ENCODE results near the gene CA5A.

Gene CA5A

DNA sequence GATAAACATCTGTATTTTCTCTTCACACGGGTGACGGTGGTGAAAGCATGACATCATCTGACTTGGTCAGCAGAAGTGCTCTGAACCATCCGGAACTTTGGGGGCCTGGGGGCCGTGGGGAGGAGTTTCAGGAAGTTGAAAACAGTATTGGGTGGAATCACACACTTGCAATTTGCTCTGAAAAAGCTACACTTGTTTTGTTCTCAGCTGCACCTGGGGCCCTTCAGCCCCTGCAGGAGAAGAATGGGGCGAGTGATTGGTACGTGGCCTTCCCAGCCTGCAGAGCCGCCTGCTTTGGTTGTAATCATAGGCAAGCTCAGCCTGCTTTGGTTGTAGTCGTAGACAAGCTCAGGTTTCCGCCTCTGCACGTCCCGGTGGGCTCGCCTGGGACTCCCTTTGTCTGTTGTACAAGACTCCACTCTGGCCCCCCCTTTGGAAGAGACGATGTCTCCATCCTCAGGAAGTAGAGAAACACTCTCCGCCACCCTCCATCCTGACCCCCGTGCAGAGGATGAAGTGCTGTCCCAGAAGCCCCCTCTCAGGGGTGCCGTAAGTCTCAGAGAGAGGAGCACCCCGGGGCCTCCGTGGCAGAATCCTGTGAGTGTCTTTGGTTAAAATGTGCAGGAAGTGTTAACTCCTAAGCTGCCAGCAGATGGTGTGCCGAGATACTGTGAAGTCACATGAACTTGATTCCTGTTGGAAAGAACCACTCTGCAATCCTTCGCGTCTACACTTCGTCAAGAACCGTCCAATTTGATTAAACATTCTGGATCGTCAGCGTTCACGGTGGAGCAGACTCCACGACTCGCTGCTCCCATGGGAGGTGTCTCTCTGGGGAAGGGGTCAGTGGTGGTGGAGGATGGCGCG is 20.3 kb upstream of the CA5A start:
- Histone ChIP-seq H3K9ac (ENCODE audit: low read depth in 1 of 2, low read length in 2 of 2) (peak overlapping the region; percentile 48 to 59), H3K27ac (ENCODE audit: low read depth, low read length) (peak overlapping the region; percentile 34), H3K36me3 (ENCODE audit: control insufficient read depth in 1 of 2, insufficient read depth in 2 of 2, low read length in 2 of 2) (peaks cover 0 to 12% of the 10 kb centered on the region in 2 donors), H3K9me3 (ENCODE audit: control insufficient read depth in 1 of 2, low read length in 2 of 2) (no peaks in the 10 kb centered on the region), H3K4me1 (ENCODE audit: control insufficient read depth in 1 of 2, insufficient read depth in 2 of 2, low read length in 2 of 2) (peaks cover 21 to 39% of the 10 kb centered on the region in 2 donors), H3K27me3 (ENCODE audit: control insufficient read depth in 1 of 2, insufficient read depth in 2 of 2, low read length in 2 of 2) (no peaks in the 10 kb centered on the region), H3K4me3 (ENCODE audit: low read depth in 1 of 2, low read length in 2 of 2) (peak overlapping the region; percentile 23 to 26)

DNA sequence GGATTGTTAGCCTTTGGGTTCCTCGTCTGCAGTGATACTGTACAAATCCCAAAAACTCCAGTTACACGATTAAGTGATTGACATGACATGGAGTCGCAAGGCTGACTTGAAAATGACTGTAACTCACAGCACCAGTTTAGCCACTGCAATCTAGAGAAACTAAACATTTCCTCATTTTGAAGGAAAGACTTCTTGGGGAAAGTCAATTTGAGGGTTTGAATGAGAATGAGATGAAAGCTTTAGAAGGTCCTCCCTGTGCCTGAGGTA is 19.7 kb upstream of the CA5A start:
- Histone ChIP-seq H3K4me3 (ENCODE audit: low read depth in 1 of 2, low read length in 2 of 2) (peak overlapping the region in 1 of 2 donors; percentile 18), H3K9me3 (ENCODE audit: control insufficient read depth in 1 of 2, low read length in 2 of 2) (no peaks in the 10 kb centered on the region), H3K36me3 (ENCODE audit: control insufficient read depth in 1 of 2, insufficient read depth in 2 of 2, low read length in 2 of 2) (peaks cover 0 to 12% of the 10 kb centered on the region in 2 donors), H3K27ac (ENCODE audit: low read depth, low read length) (peak overlapping the region; percentile 49), H3K4me1 (ENCODE audit: control insufficient read depth in 1 of 2, insufficient read depth in 2 of 2, low read length in 2 of 2) (peaks cover 21 to 39% of the 10 kb centered on the region in 2 donors), H3K9ac (ENCODE audit: low read depth in 1 of 2, low read length in 2 of 2) (peak overlapping the region; percentile 48 to 59), H3K27me3 (ENCODE audit: control insufficient read depth in 1 of 2, insufficient read depth in 2 of 2, low read length in 2 of 2) (no peaks in the 10 kb centered on the region)

DNA sequence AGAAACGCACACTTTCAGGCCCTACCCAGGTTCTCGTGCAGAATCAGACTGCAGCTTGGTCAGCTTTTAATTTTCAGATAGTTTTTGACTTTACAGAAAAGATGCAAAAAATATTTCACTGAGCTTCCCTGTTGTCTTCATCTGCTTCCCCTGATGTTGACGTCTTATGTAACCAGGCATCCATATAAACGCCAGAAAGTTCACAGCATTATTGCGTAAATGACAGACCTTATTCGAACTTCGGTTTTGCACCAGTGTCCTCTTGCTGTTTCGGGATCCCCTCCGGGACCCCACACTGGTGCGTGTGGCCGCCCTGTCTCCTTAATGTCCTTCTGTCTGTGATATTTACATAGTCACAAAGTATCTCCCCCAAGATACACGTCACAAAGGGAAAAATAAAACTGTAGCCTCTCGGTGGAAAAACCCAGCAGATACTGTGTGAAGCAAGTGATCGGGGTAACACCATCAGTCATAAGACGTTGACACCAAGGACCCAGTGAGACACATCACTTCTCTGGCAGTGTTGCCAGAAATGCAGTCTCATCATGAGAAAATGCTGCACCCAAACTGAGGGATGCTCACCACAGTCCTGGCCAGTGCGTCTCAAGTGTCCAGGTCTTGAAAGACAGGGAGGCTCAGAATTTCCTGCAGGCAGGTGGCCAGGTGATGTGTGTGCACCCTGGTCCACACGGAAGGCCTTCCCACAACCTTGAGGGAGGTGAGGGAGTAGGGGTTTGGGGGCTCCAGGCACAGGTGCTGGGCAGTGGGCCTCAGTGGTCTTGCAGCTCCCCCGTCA is 19.2 kb upstream of the CA5A start:
- Histone ChIP-seq H3K9ac (ENCODE audit: low read depth in 1 of 2, low read length in 2 of 2) (peak overlapping the region; percentile 48 to 59), H3K4me1 (ENCODE audit: control insufficient read depth in 1 of 2, insufficient read depth in 2 of 2, low read length in 2 of 2) (peaks cover 21 to 39% of the 10 kb centered on the region in 2 donors), H3K27me3 (ENCODE audit: control insufficient read depth in 1 of 2, insufficient read depth in 2 of 2, low read length in 2 of 2) (no peaks in the 10 kb centered on the region), H3K4me3 (ENCODE audit: low read depth in 1 of 2, low read length in 2 of 2) (peak overlapping the region in 1 of 2 donors; percentile 18), H3K9me3 (ENCODE audit: control insufficient read depth in 1 of 2, low read length in 2 of 2) (no peaks in the 10 kb centered on the region), H3K36me3 (ENCODE audit: control insufficient read depth in 1 of 2, insufficient read depth in 2 of 2, low read length in 2 of 2) (peaks cover 0 to 12% of the 10 kb centered on the region in 2 donors), H3K27ac (ENCODE audit: low read depth, low read length) (peak overlapping the region; percentile 49)

GRCh38 chr16:87954826-87955225 is 18.5 kb upstream of the CA5A start:
- no peaks in the 10 kb centered on the region for H3K27me3 ChIP-seq (ENCODE audit: control insufficient read depth in 1 of 2, insufficient read depth in 2 of 2, low read length in 2 of 2)
- peak overlapping the region; percentile 26 for H3K27ac ChIP-seq (ENCODE audit: low read depth, low read length)
- peak overlapping the region in 1 of 2 donors; percentile 5 for H3K4me3 ChIP-seq (ENCODE audit: low read depth in 1 of 2, low read length in 2 of 2)
- H3K36me3 ChIP-seq (ENCODE audit: control insufficient read depth in 1 of 2, insufficient read depth in 2 of 2, low read length in 2 of 2) = peaks cover 0 to 12% of the 10 kb centered on the region in 2 donors
- peak overlapping the region in 1 of 2 donors; percentile 59 for H3K9ac ChIP-seq (ENCODE audit: low read depth in 1 of 2, low read length in 2 of 2)
- H3K9me3 ChIP-seq (ENCODE audit: control insufficient read depth in 1 of 2, low read length in 2 of 2) = no peaks in the 10 kb centered on the region
- peaks cover 21 to 39% of the 10 kb centered on the region in 2 donors for H3K4me1 ChIP-seq (ENCODE audit: control insufficient read depth in 1 of 2, insufficient read depth in 2 of 2, low read length in 2 of 2)

DNA sequence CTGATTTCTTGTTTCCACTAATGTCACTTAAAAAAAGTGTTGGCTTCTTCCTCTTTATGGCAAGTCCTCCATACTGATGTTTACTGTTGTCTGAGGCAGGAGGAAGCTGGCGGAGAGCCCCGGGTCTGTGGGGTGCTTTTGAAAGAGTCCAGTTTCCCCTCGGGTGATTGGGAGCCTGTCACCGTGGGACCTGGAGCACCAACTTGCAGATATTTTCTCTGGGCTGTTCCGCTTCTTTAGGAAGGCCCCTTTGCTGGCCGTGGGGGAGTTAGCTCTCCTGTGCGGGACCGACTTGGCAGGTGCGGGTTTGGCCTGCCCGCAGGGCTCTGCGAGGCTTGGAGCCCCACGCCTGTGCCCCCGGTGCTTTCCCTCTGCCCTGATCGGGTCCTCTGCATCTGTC is 18.0 kb upstream of the CA5A start:
- Histone ChIP-seq H3K27me3 (ENCODE audit: control insufficient read depth in 1 of 2, insufficient read depth in 2 of 2, low read length in 2 of 2) (no peaks in the 10 kb centered on the region), H3K9me3 (ENCODE audit: control insufficient read depth in 1 of 2, low read length in 2 of 2) (no peaks in the 10 kb centered on the region), H3K27ac (ENCODE audit: low read depth, low read length) (peak overlapping the region; percentile 26), H3K4me3 (ENCODE audit: low read depth in 1 of 2, low read length in 2 of 2) (peak overlapping the region in 1 of 2 donors; percentile 5), H3K36me3 (ENCODE audit: control insufficient read depth in 1 of 2, insufficient read depth in 2 of 2, low read length in 2 of 2) (peaks cover 0 to 12% of the 10 kb centered on the region in 2 donors), H3K9ac (ENCODE audit: low read depth in 1 of 2, low read length in 2 of 2) (peak overlapping the region in 1 of 2 donors; percentile 59), H3K4me1 (ENCODE audit: control insufficient read depth in 1 of 2, insufficient read depth in 2 of 2, low read length in 2 of 2) (peaks cover 21 to 42% of the 10 kb centered on the region in 2 donors)

DNA sequence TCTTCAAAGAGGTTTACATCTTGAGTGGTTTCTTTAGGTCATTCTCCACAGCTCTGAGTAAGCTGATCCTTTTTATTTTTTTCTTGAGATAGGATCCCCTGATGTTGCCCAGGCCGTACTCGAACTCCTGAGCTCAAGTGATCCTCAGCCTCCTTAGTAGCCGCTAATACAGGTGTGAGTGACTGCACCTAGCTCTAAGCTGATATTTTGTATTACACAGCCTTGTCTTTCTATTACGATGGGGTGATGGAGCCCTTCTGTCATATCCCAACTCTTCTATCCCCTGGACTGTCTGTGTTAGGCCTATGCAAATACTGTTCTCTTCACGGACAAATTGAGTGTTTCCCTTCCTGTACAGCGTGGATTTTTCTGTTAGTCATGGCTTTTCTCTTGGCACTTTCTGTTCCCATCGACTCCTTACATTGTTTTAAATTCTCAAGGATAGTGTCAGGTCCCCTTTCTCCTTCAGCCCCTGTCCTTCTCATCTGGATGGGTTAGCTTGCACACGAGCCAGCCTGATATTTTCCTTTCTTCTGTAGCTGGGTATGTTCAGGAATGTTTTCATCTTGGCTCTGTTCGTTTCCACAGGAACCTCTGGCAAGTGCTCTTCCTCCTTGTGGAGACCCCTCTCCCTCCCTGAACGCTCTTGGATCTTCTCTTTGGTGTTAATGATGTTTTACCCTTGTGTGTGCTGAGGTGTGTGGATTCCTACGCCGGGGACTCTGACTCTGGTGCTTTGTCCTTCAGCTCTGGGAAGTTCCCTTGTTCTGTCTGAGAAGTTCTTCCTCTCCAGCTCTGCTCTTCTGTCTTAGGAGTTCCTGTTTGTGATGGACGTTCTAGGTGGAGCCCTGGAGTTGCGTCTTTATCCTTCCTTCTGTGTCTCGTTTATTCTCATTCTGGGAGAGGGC is 17.2 kb upstream of the CA5A start:
- Histone ChIP-seq H3K27ac (ENCODE audit: low read depth, low read length) (peak overlapping the region; percentile 26), H3K9ac (ENCODE audit: low read depth in 1 of 2, low read length in 2 of 2) (peak overlapping the region in 1 of 2 donors; percentile 59), H3K9me3 (ENCODE audit: control insufficient read depth in 1 of 2, low read length in 2 of 2) (no peaks in the 10 kb centered on the region), H3K4me3 (ENCODE audit: low read depth in 1 of 2, low read length in 2 of 2) (no peak overlapping the region), H3K36me3 (ENCODE audit: control insufficient read depth in 1 of 2, insufficient read depth in 2 of 2, low read length in 2 of 2) (peaks cover 0 to 12% of the 10 kb centered on the region in 2 donors), H3K4me1 (ENCODE audit: control insufficient read depth in 1 of 2, insufficient read depth in 2 of 2, low read length in 2 of 2) (peaks cover 27 to 50% of the 10 kb centered on the region in 2 donors), H3K27me3 (ENCODE audit: control insufficient read depth in 1 of 2, insufficient read depth in 2 of 2, low read length in 2 of 2) (no peaks in the 10 kb centered on the region)

GRCh38 chr16:87952751-87953150 is 16.4 kb upstream of the CA5A start:
- Histone ChIP-seq H3K4me3 (ENCODE audit: low read depth in 1 of 2, low read length in 2 of 2) (peak overlapping the region in 1 of 2 donors; percentile 84), H3K27me3 (ENCODE audit: control insufficient read depth in 1 of 2, insufficient read depth in 2 of 2, low read length in 2 of 2) (no peaks in the 10 kb centered on the region), H3K9me3 (ENCODE audit: control insufficient read depth in 1 of 2, low read length in 2 of 2) (no peaks in the 10 kb centered on the region), H3K9ac (ENCODE audit: low read depth in 1 of 2, low read length in 2 of 2) (peak overlapping the region in 1 of 2 donors; percentile 98), H3K27ac (ENCODE audit: low read depth, low read length) (no peak overlapping the region), H3K36me3 (ENCODE audit: control insufficient read depth in 1 of 2, insufficient read depth in 2 of 2, low read length in 2 of 2) (peaks cover 0 to 12% of the 10 kb centered on the region in 2 donors), H3K4me1 (ENCODE audit: control insufficient read depth in 1 of 2, insufficient read depth in 2 of 2, low read length in 2 of 2) (peaks cover 33 to 57% of the 10 kb centered on the region in 2 donors)

- H3K9me3 ChIP-seq (ENCODE audit: control insufficient read depth in 1 of 2, low read length in 2 of 2) = no peaks in the 10 kb centered on the region
- H3K36me3 ChIP-seq (ENCODE audit: control insufficient read depth in 1 of 2, insufficient read depth in 2 of 2, low read length in 2 of 2) = peaks cover 0 to 8% of the 10 kb centered on the region in 2 donors
- no peaks in the 10 kb centered on the region for H3K27me3 ChIP-seq (ENCODE audit: control insufficient read depth in 1 of 2, insufficient read depth in 2 of 2, low read length in 2 of 2)
- H3K4me1 ChIP-seq (ENCODE audit: control insufficient read depth in 1 of 2, insufficient read depth in 2 of 2, low read length in 2 of 2) = peaks cover 36 to 57% of the 10 kb centered on the region in 2 donors
- peak overlapping the region; percentile 93 to 98 for H3K9ac ChIP-seq (ENCODE audit: low read depth in 1 of 2, low read length in 2 of 2)
- H3K4me3 ChIP-seq (ENCODE audit: low read depth in 1 of 2, low read length in 2 of 2) = peak overlapping the region; percentile 84 to 93
- H3K27ac ChIP-seq (ENCODE audit: low read depth, low read length) = peak overlapping the region; percentile 86
Measured at GRCh38 chr16:87951552-87952538, 15.5 kb upstream of the CA5A start.
